HG03354 (cell line): ENCODE data around the gene NSMCE4A.
"Not testable (repeated sequence)": the region's sequence is repeated elsewhere in the genome, so short reads cannot be mapped to it uniquely, and the experiment has no call there.

Experiments
- ATAC-seq: cut with Tn5 transposase; IDR thresholded peaks from one replicate; pipeline ENCODE4 v1.9.1; 2021; ENCODE audit warnings: mild to moderate bottlenecking; ENCODE audit not compliant: unreplicated experiment, poor library complexity, severe bottlenecking

NSMCE4A gene

DNA sequence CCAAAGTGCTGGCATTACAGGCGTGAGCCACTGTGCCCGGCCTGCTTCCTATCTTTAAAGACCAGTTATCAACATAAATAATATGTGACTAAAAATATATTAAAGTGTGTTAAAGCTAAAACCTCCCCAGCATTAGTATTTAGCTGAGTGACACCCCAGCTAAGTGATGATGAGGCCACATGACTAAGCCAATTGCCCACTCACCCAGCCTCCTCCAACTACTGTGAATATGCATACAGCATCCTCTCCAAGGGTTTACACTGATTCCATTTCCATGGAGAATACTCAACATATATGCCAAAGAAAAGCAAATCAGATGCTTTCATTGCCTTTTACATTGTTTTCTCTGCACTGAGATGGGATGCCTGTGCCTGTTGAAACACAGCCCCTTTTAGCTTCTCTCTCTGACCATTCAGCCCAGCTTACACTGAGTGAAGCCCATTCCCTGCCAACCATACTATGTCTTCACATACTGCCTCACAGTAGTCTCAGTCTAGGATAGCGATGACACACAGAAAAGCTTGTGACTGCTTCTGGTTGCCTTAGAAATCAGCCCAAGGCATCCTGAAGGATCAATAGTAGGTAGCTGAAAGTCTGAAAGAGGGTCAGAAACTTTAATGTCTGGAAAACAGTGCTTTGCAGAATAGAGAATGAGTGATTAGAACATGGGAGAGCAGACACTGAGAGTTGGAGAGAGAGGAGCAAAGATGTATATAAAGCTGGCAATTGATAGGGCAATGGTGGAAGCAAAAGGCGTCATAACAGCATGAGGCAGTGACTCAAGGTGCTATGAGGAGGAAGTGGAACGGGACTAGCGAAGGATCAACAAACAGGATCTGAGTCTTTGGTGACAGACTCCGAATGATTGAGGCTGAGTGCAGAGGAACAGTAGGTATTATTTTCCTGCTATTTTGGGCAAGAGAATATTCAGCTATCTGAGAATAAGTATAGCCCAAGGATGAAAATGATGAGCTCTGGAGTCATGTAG lies 27.4 kb downstream of the NSMCE4A start:
- no peak for ATAC-seq

DNA sequence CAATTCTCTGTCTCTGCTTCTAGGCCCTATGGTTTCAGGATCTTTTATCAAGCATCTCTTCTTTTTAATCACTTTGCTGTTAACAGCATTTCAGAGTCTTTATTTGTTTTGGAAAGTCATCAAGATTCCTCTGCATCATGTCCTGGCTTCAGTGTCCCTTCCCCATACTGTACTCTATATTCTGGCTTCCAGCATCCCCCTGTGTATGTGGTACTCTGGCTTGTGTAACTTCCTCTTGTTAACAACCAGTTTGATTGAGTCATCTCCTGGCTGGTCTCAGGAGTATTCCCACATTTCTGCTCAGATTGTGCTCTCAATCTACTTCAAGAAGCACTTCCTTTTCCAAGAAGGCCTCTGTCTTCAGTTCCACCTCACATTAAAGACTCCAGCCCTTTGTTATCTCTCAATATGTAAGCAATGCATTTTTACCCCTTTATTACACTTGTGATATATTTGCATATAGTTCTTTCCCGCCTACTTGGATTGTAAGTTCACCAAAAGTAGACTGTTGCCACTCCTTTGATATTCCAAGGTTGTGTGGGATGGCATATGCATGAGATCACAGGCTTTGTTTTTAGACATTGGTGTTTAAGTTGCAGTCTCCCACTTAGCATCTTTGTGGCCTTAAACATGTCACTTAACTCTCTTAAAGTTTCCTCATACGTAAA lies 32.1 kb downstream of the NSMCE4A start:
- no peak for ATAC-seq

DNA sequence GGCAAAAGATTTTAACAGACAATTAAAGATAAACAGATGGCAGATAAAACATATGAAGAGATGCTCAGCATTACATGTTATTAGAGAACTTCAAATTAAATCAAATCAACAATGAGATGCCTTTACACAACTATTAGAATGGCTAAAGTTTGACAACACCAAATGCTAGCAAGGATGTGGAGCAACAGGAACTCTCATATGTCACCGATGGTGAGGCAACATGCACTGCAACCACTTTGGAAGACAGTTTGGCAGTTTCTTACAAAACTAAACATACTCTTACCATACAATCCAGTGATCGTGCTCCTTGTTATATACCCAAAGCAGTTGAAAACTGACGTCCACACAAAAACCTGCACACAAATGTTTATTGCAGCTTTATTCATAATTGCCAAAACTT lies 33.5 kb downstream of the NSMCE4A start:
- no peak for ATAC-seq

DNA sequence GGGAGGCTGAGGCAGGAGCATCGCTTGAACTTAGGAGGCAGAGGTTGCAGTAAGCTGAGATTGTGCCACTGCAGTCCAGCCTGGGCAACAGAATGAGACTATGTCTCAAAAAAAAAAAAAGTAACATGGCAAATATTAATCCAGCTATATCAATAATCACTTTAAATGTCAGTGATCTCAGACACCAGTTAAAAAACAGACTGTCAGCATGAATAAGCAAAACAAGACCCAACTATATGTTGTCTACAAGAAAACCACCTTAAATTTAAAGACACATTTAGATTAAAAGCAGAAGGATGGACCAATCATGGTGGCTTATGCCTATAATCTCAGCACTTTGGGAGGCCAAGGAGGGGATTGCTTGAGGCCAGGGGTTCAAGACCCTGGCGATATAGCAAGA lies 38.7 kb downstream of the NSMCE4A start:
- ATAC-seq: no peak

GRCh38 chr10:121935702-121936101 lies 39.3 kb downstream of the NSMCE4A start:
- ATAC-seq: no peak

DNA sequence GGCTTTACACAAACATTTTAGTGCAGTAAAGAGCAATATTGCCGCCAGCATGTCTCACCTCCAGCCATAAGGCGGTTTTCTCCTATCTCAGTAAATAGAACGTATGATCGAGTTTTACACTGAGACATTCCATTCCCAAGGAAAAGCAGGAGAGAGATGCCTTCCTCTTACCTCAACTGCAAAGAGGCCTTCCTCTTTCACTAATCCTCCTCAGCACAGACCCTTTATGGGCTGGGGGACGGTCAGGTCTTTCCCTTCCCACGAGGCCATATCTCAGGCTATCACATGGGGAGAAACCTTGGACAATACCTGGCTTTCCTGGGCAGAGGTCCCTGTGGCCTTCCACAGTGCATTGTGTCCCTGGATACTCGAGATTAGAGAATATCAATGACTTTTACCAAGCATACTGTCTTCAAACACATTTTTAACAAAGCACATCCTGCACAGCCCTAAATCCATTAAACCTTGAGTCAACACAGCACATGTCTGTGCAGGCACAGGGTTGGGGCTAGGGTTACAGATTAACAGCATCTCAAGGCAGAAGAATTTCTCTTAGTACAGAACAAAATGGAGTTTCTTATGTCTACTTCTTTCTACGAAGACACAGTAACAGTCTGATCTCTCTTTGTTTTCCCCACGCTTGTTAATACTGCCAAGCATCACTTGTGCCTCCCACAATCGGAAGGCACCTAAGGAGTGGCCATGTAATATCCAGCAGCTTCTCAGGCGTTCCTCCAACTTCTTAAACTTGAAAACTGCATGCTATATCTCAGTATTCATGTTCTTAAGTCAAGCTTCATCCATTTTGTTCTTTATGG lies 44.5 kb downstream of the NSMCE4A start:
- ATAC-seq: not testable (repeated sequence)

DNA sequence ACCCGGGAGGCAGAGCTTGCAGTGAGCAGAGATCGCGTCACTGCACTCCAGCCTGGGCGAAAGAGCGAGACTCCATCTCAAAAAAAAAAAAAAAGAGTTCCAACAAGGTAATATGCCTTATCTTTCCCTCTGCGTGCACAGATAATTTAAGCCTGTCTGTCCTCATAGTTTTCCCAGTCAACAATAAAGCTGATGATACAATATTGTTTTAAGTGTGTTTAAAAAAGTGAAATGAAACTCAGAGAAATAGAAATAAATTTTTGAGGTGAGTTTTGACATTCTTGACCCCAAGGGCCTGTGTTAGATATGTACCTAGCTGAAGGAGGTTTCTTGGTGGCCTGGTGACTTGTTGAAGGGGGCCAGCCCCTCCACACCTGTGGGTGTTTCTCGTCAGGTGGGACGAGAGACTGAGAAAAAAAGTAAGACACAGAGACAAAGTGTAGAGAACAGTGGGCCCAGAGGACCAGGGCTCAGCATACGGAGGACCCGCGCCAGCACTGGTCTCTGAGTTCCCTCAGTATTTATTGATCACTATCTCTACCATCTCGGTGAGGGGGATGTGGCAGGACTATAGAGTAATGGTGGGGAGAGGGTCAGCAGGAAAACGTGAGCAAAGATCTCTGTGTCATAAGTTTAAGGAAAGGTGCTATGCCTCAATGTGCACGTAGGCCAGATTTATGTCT lies 45.3 kb downstream of the NSMCE4A start:
- ATAC-seq: not testable (repeated sequence)

GRCh38 chr10:121928528-121928884 lies 46.5 kb downstream of the NSMCE4A start:
- peak; percentile 16 for ATAC-seq

GRCh38 chr10:121927841-121928527 lies 47.0 kb downstream of the NSMCE4A start, which contains the start of gene ATE1:
Gene ATE1 (minus strand): TSS chr10:121928031. CDS start chr10:121927949, 82 bp downstream.
- peak; percentile 81 for ATAC-seq

DNA sequence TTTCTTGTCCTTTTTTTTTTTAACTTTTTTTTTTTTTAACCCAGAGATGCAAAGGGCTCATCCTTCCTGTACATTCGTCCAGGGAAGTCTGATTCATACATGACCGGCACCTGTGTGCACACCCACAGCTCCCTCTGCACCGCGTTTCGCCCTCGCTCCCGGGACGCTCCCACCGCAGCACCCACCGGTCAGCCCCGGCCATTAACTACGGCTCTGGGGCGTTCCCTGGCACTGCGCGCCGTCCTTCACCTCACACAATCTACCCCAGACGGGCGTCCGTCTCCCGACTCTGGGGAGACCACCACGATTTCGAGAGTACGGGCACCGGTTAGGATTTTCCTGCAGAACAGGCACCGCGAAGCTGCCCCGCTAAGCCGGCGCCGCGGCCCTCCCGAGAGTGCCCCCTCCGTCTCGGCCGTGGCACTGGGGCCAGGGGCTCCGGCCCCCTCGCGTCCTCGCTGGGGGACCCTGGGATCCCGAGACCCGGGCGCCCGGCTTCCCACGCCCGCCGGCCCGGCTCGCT lies 47.6 kb downstream of the NSMCE4A start:
- ATAC-seq: peak; percentile 50

DNA sequence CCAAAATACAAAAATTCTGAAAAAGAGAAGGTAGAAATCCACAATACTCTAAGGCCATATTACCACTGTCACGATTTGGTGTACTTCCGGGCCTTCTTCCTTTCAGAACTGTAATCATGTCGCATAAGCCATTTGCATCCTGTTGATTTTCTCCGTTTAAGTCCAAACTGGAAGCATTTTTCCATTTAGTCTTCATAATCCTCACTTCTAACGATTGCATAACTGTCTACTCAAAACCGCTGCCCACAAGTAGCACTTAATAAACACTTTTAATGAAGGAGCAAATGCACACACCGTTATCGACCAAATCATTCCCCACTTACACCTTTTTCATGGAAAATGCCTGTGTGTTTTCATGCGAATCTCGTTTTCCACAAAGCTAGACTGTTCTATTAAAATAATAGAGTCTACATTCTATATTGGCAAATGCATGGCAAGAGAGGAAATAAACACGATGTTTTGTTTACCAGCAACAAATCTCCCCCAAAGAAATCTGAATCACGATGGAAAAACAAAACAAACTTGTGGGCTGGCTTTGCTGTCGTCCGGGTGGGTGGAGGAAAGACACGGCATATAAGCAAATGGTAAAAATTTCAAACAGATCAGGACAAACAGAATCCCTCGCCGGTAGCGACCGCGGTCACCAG lies 48.2 kb downstream of the NSMCE4A start:
- ATAC-seq: peak; percentile 35

DNA sequence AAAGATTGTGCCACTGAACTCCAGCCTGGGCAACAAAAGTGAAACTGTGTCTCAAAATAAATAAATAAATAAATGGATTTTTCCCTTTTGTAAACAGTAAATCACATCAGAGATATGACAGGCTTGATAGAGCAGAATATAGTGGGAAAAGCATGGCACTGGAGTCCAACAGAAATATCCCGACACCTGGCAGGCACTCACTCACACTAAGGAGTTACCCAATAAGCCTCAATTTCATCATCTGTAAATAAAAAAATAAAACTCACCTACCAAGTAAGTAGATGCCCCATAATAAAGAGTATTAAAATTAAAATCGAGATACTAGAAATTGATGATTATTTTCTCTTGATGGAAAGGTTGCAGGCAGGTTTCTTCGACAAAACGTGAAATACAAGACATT lies 48.9 kb downstream of the NSMCE4A start:
- ATAC-seq: no peak

GRCh38 chr10:121921238-121921931 lies 53.6 kb downstream of the NSMCE4A start:
- no peak for ATAC-seq

DNA sequence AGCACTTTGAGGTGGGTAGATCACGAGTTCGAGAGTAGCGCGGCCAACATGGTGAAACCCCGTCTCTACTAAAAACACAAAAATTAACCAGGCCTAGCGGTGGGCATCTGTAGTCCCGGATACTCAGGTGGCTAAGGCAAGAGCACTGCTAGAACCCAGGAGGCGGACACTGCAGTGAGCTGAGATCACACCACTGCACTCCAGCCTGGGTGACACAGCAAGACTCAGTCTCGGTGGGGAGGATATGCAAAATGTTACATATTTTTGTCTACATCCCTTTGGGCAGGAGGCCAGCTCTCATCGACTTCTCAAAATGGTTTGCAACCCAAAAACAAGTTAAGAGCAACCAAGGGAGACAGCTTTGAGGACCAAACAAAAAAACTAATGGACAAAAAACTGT lies 55.4 kb downstream of the NSMCE4A start:
- no peak for ATAC-seq

GRCh38 chr10:121918800-121919199 lies 56.2 kb downstream of the NSMCE4A start:
- not testable (repeated sequence) for ATAC-seq

GRCh38 chr10:121914661-121915060 lies 60.4 kb downstream of the NSMCE4A start:
- no peak for ATAC-seq

- ATAC-seq: no peak
Measured at GRCh38 chr10:121911421-121911697, 63.7 kb downstream of the NSMCE4A start.
